Kidney (tissue), 14 donors: Measurements from ENCODE around the gene PCDH1. TPM values are rescaled to one million over a fixed set of nuclear protein-coding genes. Genes with fewer than 3 reads are reported as not detected.
"Not testable (repeated sequence)": the region's sequence is repeated elsewhere in the genome, so short reads cannot be mapped to it uniquely, and the experiment has no call there.

ENCODE experiments used
- DNase-seq, 5 donors: peaks; one replicate each; pipeline ENCODE4 v3.0.0-alpha.2; 2013 to 2020
- FAIRE-seq: peaks from 2 replicates; lab custom pipeline; 2012; peaks lifted over from hg19 to GRCh38; lab: Jason Lieb, UNC
- H3K27ac ChIP-seq, 2 donors: one replicate each; pipeline ENCODE4 v1.7.0; 2013; ENCODE audit warnings: low read depth in 2 of 2, low read length in 2 of 2, inconsistent platforms in 1 of 2
- H3K27me3 ChIP-seq: one replicate; pipeline ENCODE4 v1.7.1; 2013; ENCODE audit warnings: low read length, inconsistent platforms; ENCODE audit not compliant: control insufficient read depth, insufficient read depth
- H3K36me3 ChIP-seq, 3 donors: one replicate each; pipeline versions ENCODE4 v1.7.0 to v1.7.1; 2013; ENCODE audit warnings: low read length in 3 of 3, control low read depth in 1 of 3, inconsistent platforms in 1 of 3; ENCODE audit not compliant: insufficient read depth in 3 of 3, control insufficient read depth in 2 of 3
- H3K4me1 ChIP-seq, 3 donors: one replicate each; pipeline versions ENCODE4 v1.7.0 to v1.7.1; 2013; ENCODE audit warnings: low read length in 3 of 3, inconsistent platforms in 1 of 3, low read depth in 1 of 3; ENCODE audit not compliant: control insufficient read depth in 2 of 3, insufficient read depth in 2 of 3
- H3K4me3 ChIP-seq, 3 donors: one replicate each; pipeline versions ENCODE4 v1.7.0 to v1.8.1; 2013; ENCODE audit warnings: low read length in 3 of 3, control low read depth in 1 of 3, inconsistent platforms in 1 of 3
- H3K9ac ChIP-seq, 3 donors: one replicate each; pipeline versions ENCODE4 v1.7.0 to v1.7.1; 2013; ENCODE audit warnings: low read length in 3 of 3, control low read depth in 1 of 3, inconsistent platforms in 1 of 3
- H3K9me3 ChIP-seq, 3 donors: one replicate each; pipeline versions ENCODE4 v1.7.0 to v1.7.1; 2013; ENCODE audit warnings: low read length in 3 of 3, control low read depth in 1 of 3, inconsistent platforms in 1 of 3; ENCODE audit not compliant: control insufficient read depth in 2 of 3, insufficient read depth in 1 of 3
- CTCF ChIP-seq: IDR thresholded peaks from 3 replicates; pipeline ENCODE4 v1.5.1; 2012; ENCODE audit warnings: mild to moderate bottlenecking, moderate library complexity, borderline replicate concordance; ENCODE audit not compliant: insufficient read depth; ENCODE audit errors: extremely low read depth
- intact Hi-C: fragments of 100-400 bp; cut with DNase I; formaldehyde crosslinking; loops from one replicate; pipeline ENCODE4 v1.11.1; 2022
- polyA plus RNA-seq: library from polyadenylated mRNA; stranded (reverse); fragments of 350-450 nt; fragmentation: Illumina TruSeq; extraction: RNeasy Lipid Tissue Mini Kit (QIAGEN cat#74804); gene quantifications from one replicate; pipeline ENCODE4 v1.2.3, GENCODE V29; 2014; ENCODE audit warnings: low read depth, low replicate concordance; ENCODE audit not compliant: insufficient read depth
- total RNA-seq: library from RNA; stranded (reverse); fragmentation: NEBNext Ultra II Directional; extraction: Animal tissue kit (Norgen Biotek cat#: 25700); gene quantifications from one replicate; pipeline ENCODE4 v1.2.1, GENCODE V29; 2021
- donor health status: control.
- donor health status: control.
- donor health status: control.
- donor health status: control.
- donor health status: control.
- donor health status: DM: yes; HTN: yes; CAD: no.
- donor health status: Normal renal cell carcinoma (clear cell type).

Gene PCDH1
- total and polyA plus RNA-seq, 2 donors from 2014 or later, result 37.3 to 147 TPM

- H3K9ac ChIP-seq, result no peak overlapping the region
- no peak overlapping the region for H3K4me3 ChIP-seq
- TF ChIP-seq CTCF, result no peak
- no peaks in the 10 kb centered on the region for H3K4me1 ChIP-seq
- no peak overlapping the region for H3K27ac ChIP-seq
- intact Hi-C loops, result no loop called here
- DNase-seq (no peak), FAIRE-seq (no peak)
- H3K27me3 ChIP-seq, result no peaks in the 10 kb centered on the region
- no peaks in the 10 kb centered on the region for H3K9me3 ChIP-seq
- no peaks in the 10 kb centered on the region for H3K36me3 ChIP-seq
Measured at GRCh38 chr5:141897425-141897824, 19.2 kb upstream of the PCDH1 start.

- intact Hi-C loops, DNase-seq, H3K27ac ChIP-seq, H3K9ac ChIP-seq, H3K36me3 ChIP-seq, FAIRE-seq, H3K9me3 ChIP-seq, H3K4me1 ChIP-seq, H3K4me3 ChIP-seq, H3K27me3 ChIP-seq: not testable (repeated sequence)
Measured at GRCh38 chr5:141890429-141890828, 12.2 kb upstream of the PCDH1 start.

GRCh38 chr5:141889282-141889871 is 11.2 kb upstream of the PCDH1 start:
- peaks cover 5% of the 10 kb centered on the region for H3K27me3 ChIP-seq
- H3K4me3 ChIP-seq, result no peak overlapping the region
- H3K9me3 ChIP-seq, result no peaks in the 10 kb centered on the region
- no peaks in the 10 kb centered on the region for H3K4me1 ChIP-seq
- DNase-seq (no peak), FAIRE-seq (no peak)
- no peak overlapping the region for H3K27ac ChIP-seq
- intact Hi-C loops, result no loop called here
- peak; percentile 15 for TF ChIP-seq CTCF
- no peak overlapping the region for H3K9ac ChIP-seq
- H3K36me3 ChIP-seq, result no peaks in the 10 kb centered on the region

GRCh38 chr5:141883892-141884318 is 5.7 kb upstream of the PCDH1 start:
- Histone ChIP-seq H3K9me3 (no peaks in the 10 kb centered on the region), H3K27ac (no peak overlapping the region), H3K9ac (no peak overlapping the region), H3K36me3 (no peaks in the 10 kb centered on the region), H3K4me1 (peaks cover 0 to 11% (median 0%) of the 10 kb centered on the region in 3 donors), H3K27me3 (peaks cover 19% of the 10 kb centered on the region), H3K4me3 (no peak overlapping the region)
- intact Hi-C loops, result loop anchor here (5.0 kb wide), 2 partner anchors 177 to 192 kb away; no protein-coding TSS in a partner anchor
- FAIRE-seq, result no peak
- TF ChIP-seq CTCF, result no peak
- no peak for DNase-seq
